ENCODE results near the gene DUSP9.

GRCh38 chrX:153609917-153610835 is 36.8 kb upstream of the DUSP9 start:
- TF ChIP-seq, protein P1, sequence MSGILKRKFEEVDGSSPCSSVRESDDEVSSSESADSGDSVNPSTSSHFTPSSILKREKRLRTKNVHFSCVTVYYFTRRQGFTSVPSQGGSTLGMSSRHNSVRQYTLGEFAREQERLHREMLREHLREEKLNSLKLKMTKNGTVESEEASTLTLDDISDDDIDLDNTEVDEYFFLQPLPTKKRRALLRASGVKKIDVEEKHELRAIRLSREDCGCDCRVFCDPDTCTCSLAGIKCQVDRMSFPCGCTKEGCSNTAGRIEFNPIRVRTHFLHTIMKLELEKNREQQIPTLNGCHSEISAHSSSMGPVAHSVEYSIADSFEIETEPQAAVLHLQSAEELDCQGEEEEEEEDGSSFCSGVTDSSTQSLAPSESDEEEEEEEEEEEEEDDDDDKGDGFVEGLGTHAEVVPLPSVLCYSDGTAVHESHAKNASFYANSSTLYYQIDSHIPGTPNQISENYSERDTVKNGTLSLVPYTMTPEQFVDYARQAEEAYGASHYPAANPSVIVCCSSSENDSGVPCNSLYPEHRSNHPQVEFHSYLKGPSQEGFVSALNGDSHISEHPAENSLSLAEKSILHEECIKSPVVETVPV (CRISPR knock-in tag; IDR thresholded peaks at IDR 0.05), result no peak
- TF ChIP-seq ZFP30 (CRISPR knock-in tag; IDR thresholded peaks at IDR 0.05) (no peak), PPARA (CRISPR knock-in tag; IDR thresholded peaks at IDR 0.05; ENCODE audit: borderline replicate concordance) (no peak)
- TF ChIP-seq, protein P2, sequence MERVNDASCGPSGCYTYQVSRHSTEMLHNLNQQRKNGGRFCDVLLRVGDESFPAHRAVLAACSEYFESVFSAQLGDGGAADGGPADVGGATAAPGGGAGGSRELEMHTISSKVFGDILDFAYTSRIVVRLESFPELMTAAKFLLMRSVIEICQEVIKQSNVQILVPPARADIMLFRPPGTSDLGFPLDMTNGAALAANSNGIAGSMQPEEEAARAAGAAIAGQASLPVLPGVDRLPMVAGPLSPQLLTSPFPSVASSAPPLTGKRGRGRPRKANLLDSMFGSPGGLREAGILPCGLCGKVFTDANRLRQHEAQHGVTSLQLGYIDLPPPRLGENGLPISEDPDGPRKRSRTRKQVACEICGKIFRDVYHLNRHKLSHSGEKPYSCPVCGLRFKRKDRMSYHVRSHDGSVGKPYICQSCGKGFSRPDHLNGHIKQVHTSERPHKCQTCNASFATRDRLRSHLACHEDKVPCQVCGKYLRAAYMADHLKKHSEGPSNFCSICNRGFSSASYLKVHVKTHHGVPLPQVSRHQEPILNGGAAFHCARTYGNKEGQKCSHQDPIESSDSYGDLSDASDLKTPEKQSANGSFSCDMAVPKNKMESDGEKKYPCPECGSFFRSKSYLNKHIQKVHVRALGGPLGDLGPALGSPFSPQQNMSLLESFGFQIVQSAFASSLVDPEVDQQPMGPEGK (CRISPR knock-in tag; IDR thresholded peaks at IDR 0.05; ENCODE audit: borderline replicate concordance), result no peak

All from SK-N-SH treated with all-trans-retinoic acid at 6 μM for 48 hours (cell line).